ENCODE results near the gene CNN1.

CNN1 gene

GRCh38 chr19:11538232-11539036, at the start of gene CNN1:
CNN1 (plus strand) TSS chr19:11538851; CDS start chr19:11538928, 77 bp downstream.
- no peak for DNase-seq

- DNase-seq, result no peak
Observed at GRCh38 chr19:11489378-11489777, 49.3 kb upstream of the CNN1 start.

- no peak for DNase-seq
Observed at GRCh38 chr19:11494634-11495285, 43.9 kb upstream of the CNN1 start.

GRCh38 chr19:11495481-11495880, 43.2 kb upstream of the CNN1 start:
- no peak for DNase-seq

GRCh38 chr19:11495885-11496284, 42.8 kb upstream of the CNN1 start:
- no peak for DNase-seq

- DNase-seq, result no peak
Observed at GRCh38 chr19:11496391-11497163, 42.1 kb upstream of the CNN1 start.

- DNase-seq, result no peak
Observed at GRCh38 chr19:11499220-11499726, 39.4 kb upstream of the CNN1 start.

GRCh38 chr19:11499890-11500420, 38.7 kb upstream of the CNN1 start:
- no peak for DNase-seq

GRCh38 chr19:11504502-11505031, 34.1 kb upstream of the CNN1 start:
- DNase-seq, result no peak

GRCh38 chr19:11505032-11505503, 33.6 kb upstream of the CNN1 start:
- peak; percentile 78 for DNase-seq

- peak; percentile 61 for DNase-seq
Observed at GRCh38 chr19:11505504-11506100, 33.0 kb upstream of the CNN1 start, which contains the start of gene ZNF653. ZNF653 (minus strand) TSS chr19:11505839; CDS start chr19:11505786, 53 bp downstream.

- DNase-seq, result no peak
Observed at GRCh38 chr19:11506101-11506555, 32.5 kb upstream of the CNN1 start.

- DNase-seq, result no peak
Observed at GRCh38 chr19:11506967-11507366, 31.7 kb upstream of the CNN1 start.

- DNase-seq, result no peak
Observed at GRCh38 chr19:11507370-11508078, 31.1 kb upstream of the CNN1 start.

- no peak for DNase-seq
Observed at GRCh38 chr19:11510444-11510843, 28.2 kb upstream of the CNN1 start.

- DNase-seq, result no peak
Observed at GRCh38 chr19:11513946-11514345, 24.7 kb upstream of the CNN1 start.

- DNase-seq, result no peak
Observed at GRCh38 chr19:11519138-11519537, 19.5 kb upstream of the CNN1 start.

GRCh38 chr19:11528551-11529341, 9.9 kb upstream of the CNN1 start, which contains the start of gene ECSIT:
ECSIT (minus strand) TSS chr19:11529134; CDS start chr19:11519170, 9,964 bp downstream.
- DNase-seq, result peak; percentile 89

- peak; percentile 73 for DNase-seq
Observed at GRCh38 chr19:11530432-11530831, 8.2 kb upstream of the CNN1 start.

GRCh38 chr19:11534538-11534937, 4.1 kb upstream of the CNN1 start:
- DNase-seq, result no peak
